Kidney (tissue), 14 donors: ENCODE data around the gene SPRYD3. TPM values are rescaled to one million over a fixed set of nuclear protein-coding genes. Genes with fewer than 3 reads are reported as not detected.
A peak's percentile ranks its signal among the peaks of the same experiment; 100 is the strongest.
"Not testable (repeated sequence)": the region's sequence is repeated elsewhere in the genome, so short reads cannot be mapped to it uniquely, and the experiment has no call there.

Experiments
- DNase-seq, 5 donors: peaks; one replicate each; pipeline ENCODE4 v3.0.0-alpha.2; 2013 to 2020
- FAIRE-seq: peaks from 2 replicates; lab custom pipeline; 2012; peaks lifted over from hg19 to GRCh38; lab: Jason Lieb, UNC
- H3K27ac ChIP-seq, 2 donors: one replicate each; pipeline ENCODE4 v1.7.0; 2013; ENCODE audit warnings: low read depth in 2 of 2, low read length in 2 of 2, inconsistent platforms in 1 of 2
- H3K27me3 ChIP-seq: one replicate; pipeline ENCODE4 v1.7.1; 2013; ENCODE audit warnings: low read length, inconsistent platforms; ENCODE audit not compliant: control insufficient read depth, insufficient read depth
- H3K36me3 ChIP-seq, 3 donors: one replicate each; pipeline versions ENCODE4 v1.7.0 to v1.7.1; 2013; ENCODE audit warnings: low read length in 3 of 3, control low read depth in 1 of 3, inconsistent platforms in 1 of 3; ENCODE audit not compliant: insufficient read depth in 3 of 3, control insufficient read depth in 2 of 3
- H3K4me1 ChIP-seq, 3 donors: one replicate each; pipeline versions ENCODE4 v1.7.0 to v1.7.1; 2013; ENCODE audit warnings: low read length in 3 of 3, inconsistent platforms in 1 of 3, low read depth in 1 of 3; ENCODE audit not compliant: control insufficient read depth in 2 of 3, insufficient read depth in 2 of 3
- H3K4me3 ChIP-seq, 3 donors: one replicate each; pipeline versions ENCODE4 v1.7.0 to v1.8.1; 2013; ENCODE audit warnings: low read length in 3 of 3, control low read depth in 1 of 3, inconsistent platforms in 1 of 3
- H3K9ac ChIP-seq, 3 donors: one replicate each; pipeline versions ENCODE4 v1.7.0 to v1.7.1; 2013; ENCODE audit warnings: low read length in 3 of 3, control low read depth in 1 of 3, inconsistent platforms in 1 of 3
- H3K9me3 ChIP-seq, 3 donors: one replicate each; pipeline versions ENCODE4 v1.7.0 to v1.7.1; 2013; ENCODE audit warnings: low read length in 3 of 3, control low read depth in 1 of 3, inconsistent platforms in 1 of 3; ENCODE audit not compliant: control insufficient read depth in 2 of 3, insufficient read depth in 1 of 3
- intact Hi-C: fragments of 100-400 bp; cut with DNase I; formaldehyde crosslinking; loops from one replicate; pipeline ENCODE4 v1.11.1; 2022
- polyA plus RNA-seq: library from polyadenylated mRNA; stranded (reverse); fragments of 350-450 nt; fragmentation: Illumina TruSeq; extraction: RNeasy Lipid Tissue Mini Kit (QIAGEN cat#74804); gene quantifications from one replicate; pipeline ENCODE4 v1.2.3, GENCODE V29; 2014; ENCODE audit warnings: low read depth, low replicate concordance; ENCODE audit not compliant: insufficient read depth
- total RNA-seq: library from RNA; stranded (reverse); fragmentation: NEBNext Ultra II Directional; extraction: Animal tissue kit (Norgen Biotek cat#: 25700); gene quantifications from one replicate; pipeline ENCODE4 v1.2.1, GENCODE V29; 2021
- TF ChIP-seq, protein P1 (sequence below): IDR thresholded peaks from 3 replicates; pipeline ENCODE4 v1.5.1; 2012; ENCODE audit warnings: mild to moderate bottlenecking, moderate library complexity, borderline replicate concordance; ENCODE audit not compliant: insufficient read depth; ENCODE audit errors: extremely low read depth
- donor health status: control.
- donor health status: control.
- donor health status: control.
- donor health status: control.
- donor health status: control.
- donor health status: DM: yes; HTN: yes; CAD: no.
- donor health status: Normal renal cell carcinoma (clear cell type).

Gene SPRYD3
- total and polyA plus RNA-seq, 2 donors from 2014 or later = 40.0 to 72.3 TPM

DNA sequence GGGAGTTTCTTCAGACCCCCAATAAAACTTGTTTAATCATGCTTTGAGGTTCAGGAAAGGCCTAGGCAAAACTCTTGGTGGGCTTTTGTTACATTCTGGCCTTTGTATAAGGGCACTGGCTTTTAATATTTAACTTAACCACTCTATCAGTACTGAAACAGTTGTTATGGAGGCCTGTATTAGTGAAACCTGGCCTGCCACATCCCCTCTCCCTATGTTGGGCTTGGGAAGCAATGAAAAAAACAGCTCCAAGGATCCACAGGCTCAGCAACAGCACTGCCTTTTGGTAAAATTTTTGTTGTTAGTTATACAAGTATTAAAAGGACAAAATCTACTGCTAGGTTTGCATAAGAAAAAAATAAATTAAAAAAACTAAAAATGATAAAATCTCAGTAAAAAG, 34.8 kb upstream of the SPRYD3 start:
- Histone ChIP-seq H3K4me1 (no peaks in the 10 kb centered on the region), H3K9me3 (no peaks in the 10 kb centered on the region), H3K27me3 (no peaks in the 10 kb centered on the region), H3K4me3 (no peak overlapping the region), H3K27ac (no peak overlapping the region), H3K36me3 (no peaks in the 10 kb centered on the region), H3K9ac (no peak overlapping the region)
- intact Hi-C loops = no loop called here
- TF ChIP-seq, protein P1, sequence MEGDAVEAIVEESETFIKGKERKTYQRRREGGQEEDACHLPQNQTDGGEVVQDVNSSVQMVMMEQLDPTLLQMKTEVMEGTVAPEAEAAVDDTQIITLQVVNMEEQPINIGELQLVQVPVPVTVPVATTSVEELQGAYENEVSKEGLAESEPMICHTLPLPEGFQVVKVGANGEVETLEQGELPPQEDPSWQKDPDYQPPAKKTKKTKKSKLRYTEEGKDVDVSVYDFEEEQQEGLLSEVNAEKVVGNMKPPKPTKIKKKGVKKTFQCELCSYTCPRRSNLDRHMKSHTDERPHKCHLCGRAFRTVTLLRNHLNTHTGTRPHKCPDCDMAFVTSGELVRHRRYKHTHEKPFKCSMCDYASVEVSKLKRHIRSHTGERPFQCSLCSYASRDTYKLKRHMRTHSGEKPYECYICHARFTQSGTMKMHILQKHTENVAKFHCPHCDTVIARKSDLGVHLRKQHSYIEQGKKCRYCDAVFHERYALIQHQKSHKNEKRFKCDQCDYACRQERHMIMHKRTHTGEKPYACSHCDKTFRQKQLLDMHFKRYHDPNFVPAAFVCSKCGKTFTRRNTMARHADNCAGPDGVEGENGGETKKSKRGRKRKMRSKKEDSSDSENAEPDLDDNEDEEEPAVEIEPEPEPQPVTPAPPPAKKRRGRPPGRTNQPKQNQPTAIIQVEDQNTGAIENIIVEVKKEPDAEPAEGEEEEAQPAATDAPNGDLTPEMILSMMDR = no peak
- FAIRE-seq = no peak
- peak in 1 of 5 donors; percentile 34 for DNase-seq

DNA sequence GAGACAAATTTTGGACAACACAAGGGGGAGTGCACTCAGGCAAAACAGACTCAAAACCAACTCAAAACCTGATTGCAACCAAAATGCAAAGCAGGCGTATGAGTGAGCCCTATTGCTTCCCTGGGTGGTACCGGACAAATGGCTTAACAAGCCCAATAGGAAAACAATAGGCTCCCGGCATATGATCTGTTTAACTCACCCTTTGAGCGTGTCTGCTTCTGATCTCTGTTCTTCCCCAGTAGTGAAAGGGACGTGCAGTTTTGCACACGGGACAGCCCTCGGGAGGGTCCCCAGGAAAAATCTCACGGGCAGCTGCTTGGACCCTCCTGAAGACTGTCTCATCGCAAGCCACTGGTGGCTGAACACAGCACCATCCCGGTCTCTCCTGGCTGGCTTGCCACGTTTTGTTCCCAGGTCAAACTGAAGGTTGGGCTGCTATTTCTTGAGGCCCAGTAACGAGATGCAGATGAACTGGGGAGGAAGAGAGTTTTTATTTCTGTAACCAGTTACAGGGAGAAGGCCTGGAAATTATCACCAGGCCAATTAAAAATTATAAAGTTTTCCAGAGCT, 34.0 kb upstream of the SPRYD3 start:
- intact Hi-C loops = no loop called here

DNA sequence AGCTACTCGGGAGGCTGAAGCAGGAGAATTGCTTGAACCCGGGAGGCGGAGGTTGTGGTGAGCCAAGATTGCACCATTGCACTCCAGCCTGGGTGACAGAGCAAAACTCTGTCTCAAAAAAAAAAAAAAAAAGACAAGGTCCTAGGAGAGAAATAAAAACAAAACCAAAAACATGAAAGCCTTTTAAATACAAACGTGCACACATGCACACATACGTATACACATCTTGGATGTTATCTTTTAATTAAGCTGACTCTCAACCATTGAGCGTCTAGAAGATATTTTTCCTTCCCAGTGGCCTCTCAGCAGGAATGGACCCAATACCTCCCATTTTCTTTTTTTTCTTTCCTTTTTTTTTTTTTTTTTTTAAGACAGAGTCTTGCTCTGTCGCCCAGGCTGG, 33.2 kb upstream of the SPRYD3 start:
- H3K27me3 ChIP-seq, DNase-seq, H3K9me3 ChIP-seq, H3K4me3 ChIP-seq, intact Hi-C loops, H3K4me1 ChIP-seq, H3K9ac ChIP-seq, H3K27ac ChIP-seq, FAIRE-seq, H3K36me3 ChIP-seq: not testable (repeated sequence)

More for the DNA sequence above, 34.0 kb upstream of the SPRYD3 start:
- no peaks in the 10 kb centered on the region for H3K36me3 ChIP-seq
- H3K4me3 ChIP-seq = peak overlapping the region in 1 of 3 donors; percentile 16
- FAIRE-seq (no peak), DNase-seq (no peak)
- no peaks in the 10 kb centered on the region for H3K27me3 ChIP-seq
- H3K9me3 ChIP-seq = no peaks in the 10 kb centered on the region
- no peak overlapping the region for H3K27ac ChIP-seq
- H3K4me1 ChIP-seq = no peaks in the 10 kb centered on the region
- TF ChIP-seq, protein P1 = no peak
- H3K9ac ChIP-seq = no peak overlapping the region

DNA sequence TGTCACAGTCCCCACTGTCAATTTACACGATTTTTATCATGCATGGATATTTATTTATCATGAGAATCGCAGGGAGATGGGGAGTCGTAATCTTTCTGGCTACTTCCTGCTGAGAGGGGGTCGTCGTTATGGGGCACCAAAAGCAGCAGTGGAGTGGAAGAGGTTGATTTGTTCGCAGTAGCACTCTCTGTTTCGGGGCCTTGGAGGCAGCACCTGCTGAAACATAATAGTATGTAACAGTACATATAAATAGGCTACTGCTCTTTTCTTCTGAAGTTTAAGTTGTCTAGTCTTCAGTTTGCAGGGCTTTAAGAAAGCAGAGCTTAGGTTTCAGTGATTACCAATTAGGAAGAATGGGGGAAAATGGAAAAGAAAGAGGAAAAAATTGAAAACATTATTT, 27.9 kb upstream of the SPRYD3 start:
- Histone ChIP-seq H3K27me3 (no peaks in the 10 kb centered on the region), H3K27ac (no peak overlapping the region), H3K9me3 (no peaks in the 10 kb centered on the region), H3K9ac (no peak overlapping the region), H3K4me1 (peaks cover 0 to 15% (median 14%) of the 10 kb centered on the region in 3 donors), H3K4me3 (no peak overlapping the region), H3K36me3 (no peaks in the 10 kb centered on the region)
- FAIRE-seq = no peak
- TF ChIP-seq, protein P1 = no peak
- DNase-seq = no peak
- intact Hi-C loops = no loop called here
